IMR-90 (cell line): ENCODE data around the gene PPP1R14C.

Experiments
- BHLHE40 ChIP-seq: fragments of 150-350 bp; IDR thresholded peaks from 2 replicates; pipeline ENCODE4 v1.6.1; 2016; ENCODE audit warnings: mild to moderate bottlenecking, low read depth, low read length
- CEBPB ChIP-seq: IDR thresholded peaks from 2 replicates; pipeline ENCODE4 v1.6.1; 2012; ENCODE audit warnings: low read depth, low read length, improper control_type of control experiment
- CHD1 ChIP-seq: IDR thresholded peaks from 2 replicates; pipeline ENCODE4 v1.6.1; 2012; ENCODE audit warnings: low read depth, low read length, improper control_type of control experiment
- FOS ChIP-seq: fragments of 150-350 bp; IDR thresholded peaks from 2 replicates; pipeline ENCODE4 v1.6.1; 2016; ENCODE audit warnings: low read depth, low read length
- MAFK ChIP-seq: IDR thresholded peaks from 2 replicates; pipeline ENCODE4 v1.6.1; 2012; ENCODE audit warnings: low read depth, low read length, improper control_type of control experiment
- MAZ ChIP-seq: IDR thresholded peaks from 2 replicates; pipeline ENCODE4 v1.6.1; 2012; ENCODE audit warnings: low read depth, mild to moderate bottlenecking, low read length, improper control_type of control experiment, moderate library complexity, borderline replicate concordance
- MXI1 ChIP-seq: IDR thresholded peaks from 2 replicates; pipeline ENCODE4 v1.6.1; 2012; ENCODE audit warnings: low read depth, mild to moderate bottlenecking, low read length, moderate library complexity, borderline replicate concordance
- NFE2L2 ChIP-seq: fragments of 150-350 bp; IDR thresholded peaks from 2 replicates; pipeline ENCODE4 v1.6.1; 2016; ENCODE audit warnings: low read depth, mild to moderate bottlenecking, low read length
- POLR2A ChIP-seq: IDR thresholded peaks from 2 replicates; pipeline ENCODE4 v1.6.1; 2012; ENCODE audit warnings: mild to moderate bottlenecking, low read depth, low read length
- RAD21 ChIP-seq: IDR thresholded peaks from 2 replicates; pipeline ENCODE4 v1.6.1; 2012; ENCODE audit warnings: low read length, improper control_type of control experiment
- RCOR1 ChIP-seq: IDR thresholded peaks from 2 replicates; pipeline ENCODE4 v1.6.1; 2012; ENCODE audit warnings: mild to moderate bottlenecking, low read length, improper control_type of control experiment; ENCODE audit not compliant: insufficient replicate concordance
- SMC3 ChIP-seq: fragments of 150-350 bp; IDR thresholded peaks from 2 replicates; pipeline ENCODE4 v1.6.1; 2016; ENCODE audit warnings: low read depth, mild to moderate bottlenecking, antibody characterized with exemption, low read length, moderate library complexity
- TF ChIP-seq, protein P1 (sequence below): conservative IDR thresholded peaks from 2 replicates; pipeline ENCODE4 v1.5.1; 2012; ENCODE audit warnings: mild to moderate bottlenecking, low read depth, low read length, improper control_type of control experiment
- TF ChIP-seq, protein P2 (sequence below): fragments of 150-350 bp; IDR thresholded peaks from 2 replicates; pipeline ENCODE4 v1.6.1; 2016; ENCODE audit warnings: low read depth, mild to moderate bottlenecking, low read length, moderate library complexity, borderline replicate concordance

DNA sequence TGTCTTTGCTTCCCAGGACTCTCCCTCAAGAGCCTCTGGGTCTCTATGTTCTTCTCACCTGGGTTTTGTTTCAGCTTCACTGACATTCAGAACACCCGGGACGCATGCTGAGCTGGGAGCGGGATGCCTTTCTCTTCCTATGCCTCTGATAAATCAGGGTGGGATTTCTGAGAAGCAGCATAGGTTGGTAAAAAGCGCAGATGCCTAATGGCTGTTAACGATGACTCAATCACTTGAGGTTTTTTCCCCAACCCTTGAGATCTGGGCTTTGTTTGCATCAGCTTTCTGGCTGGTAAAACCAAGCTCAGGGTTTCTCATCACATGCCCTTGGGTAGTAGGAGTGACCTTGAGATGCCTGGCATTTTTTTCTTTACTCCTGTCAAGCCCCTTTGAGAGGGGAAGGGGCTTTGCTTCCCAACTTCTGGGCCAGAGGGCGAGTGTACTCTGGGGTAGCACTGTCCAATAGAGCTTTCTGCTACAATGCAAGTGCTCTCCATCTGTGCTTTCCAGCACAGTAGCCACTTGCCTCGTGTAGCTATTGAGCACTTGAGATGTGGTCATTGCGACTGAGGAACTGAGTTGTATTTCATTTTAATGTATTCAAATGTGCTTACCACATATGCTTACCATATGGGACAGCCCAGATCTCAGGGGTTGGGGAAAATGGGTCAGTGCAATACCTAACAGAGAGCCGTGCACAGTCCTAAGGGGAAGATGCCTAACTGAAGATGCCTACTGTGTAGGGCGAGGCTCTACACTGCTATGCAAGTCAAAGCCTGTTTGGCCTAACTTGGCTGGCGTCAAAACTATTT lies 69.1 kb downstream of the PPP1R14C start:
- TF ChIP-seq, protein P1, sequence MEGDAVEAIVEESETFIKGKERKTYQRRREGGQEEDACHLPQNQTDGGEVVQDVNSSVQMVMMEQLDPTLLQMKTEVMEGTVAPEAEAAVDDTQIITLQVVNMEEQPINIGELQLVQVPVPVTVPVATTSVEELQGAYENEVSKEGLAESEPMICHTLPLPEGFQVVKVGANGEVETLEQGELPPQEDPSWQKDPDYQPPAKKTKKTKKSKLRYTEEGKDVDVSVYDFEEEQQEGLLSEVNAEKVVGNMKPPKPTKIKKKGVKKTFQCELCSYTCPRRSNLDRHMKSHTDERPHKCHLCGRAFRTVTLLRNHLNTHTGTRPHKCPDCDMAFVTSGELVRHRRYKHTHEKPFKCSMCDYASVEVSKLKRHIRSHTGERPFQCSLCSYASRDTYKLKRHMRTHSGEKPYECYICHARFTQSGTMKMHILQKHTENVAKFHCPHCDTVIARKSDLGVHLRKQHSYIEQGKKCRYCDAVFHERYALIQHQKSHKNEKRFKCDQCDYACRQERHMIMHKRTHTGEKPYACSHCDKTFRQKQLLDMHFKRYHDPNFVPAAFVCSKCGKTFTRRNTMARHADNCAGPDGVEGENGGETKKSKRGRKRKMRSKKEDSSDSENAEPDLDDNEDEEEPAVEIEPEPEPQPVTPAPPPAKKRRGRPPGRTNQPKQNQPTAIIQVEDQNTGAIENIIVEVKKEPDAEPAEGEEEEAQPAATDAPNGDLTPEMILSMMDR, result no peak
- TF ChIP-seq POLR2A, result no peak
- no peak for TF ChIP-seq RCOR1
- no peak for TF ChIP-seq MXI1
- TF ChIP-seq, protein P2, sequence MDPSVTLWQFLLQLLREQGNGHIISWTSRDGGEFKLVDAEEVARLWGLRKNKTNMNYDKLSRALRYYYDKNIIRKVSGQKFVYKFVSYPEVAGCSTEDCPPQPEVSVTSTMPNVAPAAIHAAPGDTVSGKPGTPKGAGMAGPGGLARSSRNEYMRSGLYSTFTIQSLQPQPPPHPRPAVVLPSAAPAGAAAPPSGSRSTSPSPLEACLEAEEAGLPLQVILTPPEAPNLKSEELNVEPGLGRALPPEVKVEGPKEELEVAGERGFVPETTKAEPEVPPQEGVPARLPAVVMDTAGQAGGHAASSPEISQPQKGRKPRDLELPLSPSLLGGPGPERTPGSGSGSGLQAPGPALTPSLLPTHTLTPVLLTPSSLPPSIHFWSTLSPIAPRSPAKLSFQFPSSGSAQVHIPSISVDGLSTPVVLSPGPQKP, result no peak
- TF ChIP-seq NFE2L2, result no peak
- TF ChIP-seq FOS, result no peak
- TF ChIP-seq MAFK, result no peak
- TF ChIP-seq RAD21, result no peak
- no peak for TF ChIP-seq MAZ
- no peak for TF ChIP-seq CEBPB
- no peak for TF ChIP-seq BHLHE40
- TF ChIP-seq CHD1, result no peak
- no peak for TF ChIP-seq SMC3
